Prostate gland (tissue), 2 donors: ENCODE results near the gene TRDMT1. TPM values are rescaled to one million over a fixed set of nuclear protein-coding genes. Genes with fewer than 3 reads are reported as not detected.

ENCODE experiments used
- DNase-seq: peaks from one replicate; pipeline ENCODE4 v3.0.0-alpha.2; 2019; ENCODE audit warnings: low spot score
- H3K27ac ChIP-seq, 2 donors: fragments of 200-600 bp; sonication (generic); 2 replicates each; pipeline ENCODE4 v1.5.1; 2017 to 2019
- H3K27me3 ChIP-seq: fragments of 200-600 bp; sonication (generic); replicated peaks from 2 replicates; pipeline ENCODE4 v1.5.1; 2019; ENCODE audit not compliant: insufficient read depth
- H3K36me3 ChIP-seq, 2 donors: fragments of 200-600 bp; sonication (generic); 1 replicate in 1 of 2; 2 replicates in 1 of 2; pipeline versions ENCODE4 v1.5.1 to v1.8.1; 2017 to 2019
- H3K4me1 ChIP-seq: fragments of 200-600 bp; sonication (generic); replicated peaks from 2 replicates; pipeline ENCODE4 v1.5.1; 2019
- H3K4me3 ChIP-seq, 2 donors: fragments of 200-600 bp; sonication (generic); 2 replicates each; pipeline ENCODE4 v1.5.1; 2017 to 2019
- H3K9me3 ChIP-seq: fragments of 200-600 bp; sonication (generic); 2 replicates; pipeline ENCODE4 v1.5.1; 2017
- CTCF ChIP-seq, 4 experiments: fragments of 200-600 bp in 2 of 4; fragments of 450-650 bp in 2 of 4; sonication (generic) in 2 of 4; IDR thresholded peaks; 1 replicate in 3 of 4; 2 replicates in 1 of 4; pipeline ENCODE4 v1.5.1; 2016 to 2019; ENCODE audit warnings: antibody characterized with exemption in 4 of 4, mild to moderate bottlenecking in 2 of 4, moderate library complexity in 2 of 4
- POLR2A ChIP-seq: fragments of 450-650 bp; IDR thresholded peaks from one replicate; pipeline ENCODE4 v1.6.1; 2016; ENCODE audit warnings: antibody characterized with exemption, mild to moderate bottlenecking
- POLR2AphosphoS5 ChIP-seq: sonication (generic); formaldehyde crosslinking; IDR thresholded peaks from one replicate; pipeline ENCODE4 v1.6.1; 2017; ENCODE audit warnings: antibody characterized with exemption
- WGBS: methylation state at CpG from one replicate; pipeline ENCODE4 v1.1.5; 2018; 5-methylcytosine and 5-hydroxymethylcytosine counted together
- intact Hi-C: fragments of 100-400 bp; cut with DNase I; formaldehyde crosslinking; loops from one replicate; pipeline ENCODE4 v1.14.2; 2022
- total RNA-seq, 2 donors: library from RNA; depleted of rRNA; stranded (reverse); fragments of >200 nt; gene quantifications; one replicate each; pipeline ENCODE4 v1.1.0, GENCODE V29; 2016

Gene TRDMT1
- total RNA-seq, 2 donors from 2014 or later = 6.5 to 9.9 TPM

GRCh38 chr10:17161775-17162174, 39.7 kb downstream of the TRDMT1 start:
- H3K4me1 ChIP-seq = no peaks in the 10 kb centered on the region

GRCh38 chr10:17157024-17157423, 44.4 kb downstream of the TRDMT1 start:
- Histone ChIP-seq H3K9me3 (no peaks in the 10 kb centered on the region), H3K4me1 (no peaks in the 10 kb centered on the region), H3K27me3 (no peaks in the 10 kb centered on the region), H3K27ac (no peak overlapping the region), H3K4me3 (no peak overlapping the region), H3K36me3 (no peaks in the 10 kb centered on the region)
- no peak for DNase-seq
- intact Hi-C loops = no loop called here
- 32% methylated on average over 2 of the region's 2 CpGs for WGBS
- TF ChIP-seq CTCF (IDR thresholded peaks at IDR 0.05) (no peak), POLR2AphosphoS5 (no peak), POLR2A (no peak)

More at GRCh38 chr10:17161775-17162174, 39.7 kb downstream of the TRDMT1 start:
- intact Hi-C loops = no loop called here
- WGBS = 61% methylated on average over 3 of the region's 3 CpGs
- no peaks in the 10 kb centered on the region for H3K27me3 ChIP-seq
- DNase-seq = no peak
- no peaks in the 10 kb centered on the region for H3K9me3 ChIP-seq
- H3K4me3 ChIP-seq = no peak overlapping the region
- H3K27ac ChIP-seq = no peak overlapping the region
- no peaks in the 10 kb centered on the region for H3K36me3 ChIP-seq
- TF ChIP-seq POLR2AphosphoS5 = no peak
- no peak for TF ChIP-seq CTCF (IDR thresholded peaks at IDR 0.05)
- TF ChIP-seq POLR2A = no peak

GRCh38 chr10:17155826-17156225, 45.6 kb downstream of the TRDMT1 start:
- H3K4me3 ChIP-seq = no peak overlapping the region
- DNase-seq = no peak
- H3K27ac ChIP-seq = no peak overlapping the region
- H3K4me1 ChIP-seq = no peaks in the 10 kb centered on the region
- intact Hi-C loops = no loop called here
- H3K9me3 ChIP-seq = no peaks in the 10 kb centered on the region
- no peaks in the 10 kb centered on the region for H3K27me3 ChIP-seq
- TF ChIP-seq POLR2A = no peak
- TF ChIP-seq POLR2AphosphoS5 = no peak
- TF ChIP-seq CTCF (IDR thresholded peaks at IDR 0.05) = no peak
- no peaks in the 10 kb centered on the region for H3K36me3 ChIP-seq

GRCh38 chr10:17154116-17154515, 47.4 kb downstream of the TRDMT1 start:
- Histone ChIP-seq H3K4me3 (no peak overlapping the region), H3K4me1 (no peaks in the 10 kb centered on the region), H3K27ac (no peak overlapping the region), H3K36me3 (no peaks in the 10 kb centered on the region), H3K27me3 (no peaks in the 10 kb centered on the region), H3K9me3 (no peaks in the 10 kb centered on the region)
- DNase-seq = no peak
- intact Hi-C loops = no loop called here
- TF ChIP-seq POLR2AphosphoS5 = no peak
- no peak for TF ChIP-seq POLR2A
- TF ChIP-seq CTCF (IDR thresholded peaks at IDR 0.05) = no peak

- DNase-seq = no peak
- Histone ChIP-seq H3K36me3 (no peaks in the 10 kb centered on the region), H3K4me1 (no peaks in the 10 kb centered on the region), H3K27me3 (no peaks in the 10 kb centered on the region), H3K9me3 (no peaks in the 10 kb centered on the region), H3K27ac (no peak overlapping the region), H3K4me3 (no peak overlapping the region)
- intact Hi-C loops = no loop called here
- WGBS = 85% methylated on average over 5 of the region's 5 CpGs
- TF ChIP-seq POLR2A = no peak
- no peak for TF ChIP-seq CTCF (IDR thresholded peaks at IDR 0.05)
Measured at GRCh38 chr10:17153321-17153720, 48.2 kb downstream of the TRDMT1 start.
